GM19035 (cell line): ENCODE data around the gene PLSCR3.

Experiments
- ATAC-seq: cut with Tn5 transposase; IDR thresholded peaks from one replicate; pipeline ENCODE4 v1.9.1; 2021; ENCODE audit not compliant: unreplicated experiment

PLSCR3 gene

DNA sequence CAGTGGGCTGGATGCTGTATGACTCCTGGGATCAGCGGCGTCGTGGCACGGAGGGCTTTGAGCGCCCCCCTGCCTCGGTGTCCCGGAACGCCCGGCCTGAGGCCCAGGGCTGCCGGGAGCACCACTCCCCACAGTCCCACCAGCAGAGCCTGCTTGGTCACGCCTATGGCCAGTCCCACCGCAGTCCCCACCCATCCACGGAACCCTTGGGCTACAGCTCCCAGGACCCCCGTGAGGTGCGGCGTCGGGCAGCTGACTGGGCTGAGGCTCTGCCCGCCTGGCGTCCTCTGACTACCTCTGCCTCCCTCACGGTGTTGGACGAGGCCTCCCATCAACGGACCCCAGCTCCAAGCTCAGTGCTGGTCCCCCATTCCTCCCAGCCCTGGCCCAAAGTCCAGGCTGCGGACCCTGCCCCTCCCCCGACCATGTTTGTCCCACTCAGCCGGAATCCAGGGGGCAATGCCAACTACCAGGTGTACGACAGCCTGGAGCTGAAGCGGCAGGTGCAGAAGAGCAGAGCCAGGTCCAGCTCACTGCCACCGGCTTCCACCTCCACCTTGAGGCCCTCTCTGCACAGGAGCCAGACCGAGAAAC is 32.7 kb upstream of the PLSCR3 start:
- no peak for ATAC-seq

DNA sequence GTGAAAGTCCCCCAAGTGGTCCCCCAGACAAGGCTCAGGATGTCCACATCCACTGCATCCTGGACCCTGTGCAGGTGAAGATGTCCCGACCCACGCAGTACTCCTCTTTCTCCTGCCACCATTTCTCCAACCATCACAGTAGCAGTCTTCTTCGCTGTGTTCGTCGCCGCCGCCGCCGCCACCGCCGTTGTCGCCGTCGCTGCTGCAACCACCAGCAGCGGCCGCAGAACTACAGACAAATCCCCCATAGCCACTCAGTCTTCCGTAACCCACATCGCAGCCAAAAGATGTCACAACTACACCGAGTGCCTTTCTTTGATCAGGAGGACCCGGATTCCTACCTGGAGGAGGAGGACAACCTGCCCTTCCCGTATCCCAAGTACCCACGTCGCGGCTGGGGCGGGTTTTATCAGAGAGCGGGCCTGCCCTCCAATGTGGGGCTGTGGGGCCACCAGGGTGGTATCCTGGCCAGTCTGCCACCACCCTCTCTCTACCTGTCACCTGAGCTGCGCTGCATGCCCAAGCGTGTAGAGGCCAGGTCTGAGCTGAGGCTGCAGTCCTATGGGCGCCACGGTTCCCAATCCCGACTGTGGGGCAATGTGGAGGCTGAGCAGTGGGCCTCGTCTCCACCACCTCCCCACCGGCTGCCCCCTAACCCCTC is 32.0 kb upstream of the PLSCR3 start:
- no peak for ATAC-seq

DNA sequence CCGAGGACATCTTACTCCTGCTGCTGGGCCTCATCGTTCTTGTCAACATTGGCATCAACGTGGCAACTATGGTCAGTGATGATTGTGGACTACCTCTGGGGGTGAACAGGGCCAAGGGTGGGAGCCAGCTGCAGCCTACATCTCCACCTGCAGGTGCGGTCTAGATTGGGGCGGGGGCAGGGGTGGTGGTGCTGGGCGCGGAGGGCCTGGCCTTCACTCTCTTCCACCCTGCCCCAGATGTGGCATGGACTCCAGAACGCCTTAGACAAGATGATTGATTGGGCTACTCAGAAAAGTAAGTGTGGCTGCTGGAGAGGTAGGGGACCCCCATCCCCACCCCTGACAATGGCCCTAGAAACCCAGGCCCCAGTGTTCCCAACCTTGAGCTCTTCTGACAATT is 31.4 kb upstream of the PLSCR3 start:
- ATAC-seq, result no peak

DNA sequence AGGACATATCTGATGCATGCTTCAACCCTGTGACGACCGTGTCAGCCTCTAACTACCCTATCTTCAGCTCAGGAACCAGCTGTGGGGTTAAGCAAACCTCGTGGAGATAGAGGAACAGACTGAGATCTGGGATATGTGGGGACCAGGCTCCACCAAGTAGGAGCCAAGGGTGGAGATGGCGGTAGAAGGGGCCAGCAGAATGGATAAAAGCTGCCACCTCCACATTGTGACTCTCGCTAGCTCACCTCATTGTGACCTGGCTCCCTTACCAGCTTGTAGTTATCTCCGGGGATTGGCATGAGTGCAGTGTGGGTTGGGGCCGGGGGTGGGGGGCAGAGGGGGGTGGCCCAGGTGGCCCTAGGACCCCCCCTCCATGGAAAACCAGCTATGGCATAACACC is 31.0 kb upstream of the PLSCR3 start, which contains the start of gene SPEM2:
TSS of gene SPEM2 (plus strand) at position 301 of the 400 bp plus-strand sequence. CDS start at position 374, 73 bp downstream.
- no peak for ATAC-seq

DNA sequence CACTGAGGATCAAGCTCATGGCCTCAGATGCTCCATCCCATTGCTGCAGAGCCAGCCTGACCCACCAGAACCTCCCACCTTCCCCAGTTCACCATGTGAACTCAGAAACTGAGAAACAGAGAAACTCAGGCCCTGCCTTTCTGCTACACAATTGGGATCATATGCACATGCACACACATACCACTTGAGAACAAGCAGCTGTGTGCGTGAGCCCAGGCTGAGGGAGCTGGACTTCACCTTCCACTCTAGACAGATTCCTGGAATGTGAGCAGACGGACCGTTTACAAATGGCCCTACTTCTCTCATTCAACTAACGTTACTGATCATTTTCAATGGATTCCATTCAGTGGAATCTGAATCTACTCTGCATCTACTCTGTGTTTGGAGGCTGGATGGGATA is 29.4 kb upstream of the PLSCR3 start:
- ATAC-seq, result no peak

DNA sequence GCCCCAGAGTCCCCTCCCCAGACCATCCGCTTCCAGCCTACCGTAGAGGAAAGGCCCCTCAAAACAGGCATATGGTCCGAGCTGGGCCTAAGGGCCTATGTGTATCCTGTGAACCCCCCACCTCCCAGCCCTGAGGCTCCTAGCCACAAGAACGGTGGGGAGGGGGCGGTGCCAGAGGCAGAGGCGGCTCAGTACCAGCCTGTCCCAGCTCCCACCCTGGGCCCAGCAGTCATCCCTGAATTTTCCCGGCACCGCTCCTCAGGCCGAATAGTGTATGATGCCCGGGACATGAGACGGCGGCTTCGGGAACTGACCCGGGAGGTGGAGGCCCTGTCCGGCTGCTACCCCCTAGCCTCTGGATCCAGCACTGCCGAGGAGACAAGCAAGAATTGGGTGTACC is 26.9 kb upstream of the PLSCR3 start:
- no peak for ATAC-seq

DNA sequence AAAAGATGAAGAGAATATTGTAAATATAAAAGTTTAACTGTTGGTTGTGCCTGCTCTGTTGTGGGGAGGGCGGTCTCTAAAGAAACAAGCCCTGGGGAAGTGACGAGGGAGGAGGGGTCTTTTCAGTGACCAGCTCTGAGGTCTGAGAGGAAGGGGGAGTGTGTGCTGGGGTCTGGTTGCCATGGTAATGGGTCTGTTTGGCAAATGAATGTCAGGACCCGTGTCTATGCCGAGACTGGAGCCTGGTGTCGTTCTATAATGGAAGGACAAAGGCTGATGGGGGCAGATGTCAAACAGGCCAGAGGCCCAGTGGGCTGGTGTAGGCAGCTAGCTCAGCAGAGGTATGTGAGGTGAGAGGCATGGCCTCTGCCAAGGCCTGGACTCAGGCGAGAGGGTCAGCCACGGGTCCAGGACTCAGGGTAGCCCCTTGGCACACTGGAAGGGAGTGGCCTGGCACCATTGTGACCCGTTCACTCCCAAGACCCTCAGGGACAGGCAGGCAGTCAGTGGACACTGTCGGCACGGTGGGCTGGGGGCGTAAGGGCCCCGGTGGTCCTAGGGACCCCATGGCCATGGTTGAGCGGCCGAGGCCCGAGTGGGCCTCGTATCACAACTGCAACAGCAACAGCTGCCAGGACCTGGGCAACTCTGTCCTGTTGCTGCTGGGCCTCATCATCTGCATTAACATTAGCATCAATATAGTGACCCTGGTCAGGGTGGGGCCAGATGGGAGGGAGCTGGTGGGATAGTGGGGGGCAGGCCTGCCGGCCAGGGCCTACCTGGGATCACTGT is 25.7 kb upstream of the PLSCR3 start, which contains the start of gene SPEM1:
TSS of gene SPEM1 (plus strand) at position 506 of the 792 bp plus-strand sequence. CDS start at position 567, 61 bp downstream.
- ATAC-seq, result no peak

DNA sequence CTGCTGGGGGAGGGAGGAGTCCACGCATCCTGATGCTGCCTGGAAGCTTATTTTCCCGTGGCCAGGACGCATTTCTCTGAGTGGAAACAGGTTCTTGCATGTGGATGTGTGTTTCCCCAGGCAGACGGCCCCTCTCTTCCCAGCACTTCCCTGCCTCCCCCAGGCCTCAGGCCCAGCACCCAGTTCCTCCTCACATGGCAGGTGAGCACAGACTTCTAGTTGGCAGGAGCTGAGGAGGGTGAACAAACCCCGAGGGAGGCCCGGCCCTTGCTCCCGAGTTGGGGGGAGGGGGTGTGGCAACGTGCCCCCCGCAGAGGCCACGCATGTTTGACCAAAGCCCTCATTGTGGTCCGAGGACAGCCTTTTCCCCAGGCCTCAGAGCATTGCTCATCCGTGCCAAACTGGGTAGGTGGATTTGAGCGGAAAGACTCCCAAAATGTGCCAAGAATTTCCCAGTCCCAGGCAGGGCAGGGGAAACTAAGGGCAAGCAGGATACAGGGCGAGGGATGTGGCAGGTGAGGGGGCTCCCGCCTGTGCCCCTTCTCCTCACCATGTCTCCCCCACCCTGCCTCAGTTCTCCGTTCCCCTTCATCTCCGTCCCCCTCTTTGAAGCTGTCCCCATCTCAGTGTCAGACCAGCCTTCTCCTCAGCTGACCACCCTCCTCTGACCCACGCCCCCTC is 24.3 kb upstream of the PLSCR3 start:
- ATAC-seq, result no peak

DNA sequence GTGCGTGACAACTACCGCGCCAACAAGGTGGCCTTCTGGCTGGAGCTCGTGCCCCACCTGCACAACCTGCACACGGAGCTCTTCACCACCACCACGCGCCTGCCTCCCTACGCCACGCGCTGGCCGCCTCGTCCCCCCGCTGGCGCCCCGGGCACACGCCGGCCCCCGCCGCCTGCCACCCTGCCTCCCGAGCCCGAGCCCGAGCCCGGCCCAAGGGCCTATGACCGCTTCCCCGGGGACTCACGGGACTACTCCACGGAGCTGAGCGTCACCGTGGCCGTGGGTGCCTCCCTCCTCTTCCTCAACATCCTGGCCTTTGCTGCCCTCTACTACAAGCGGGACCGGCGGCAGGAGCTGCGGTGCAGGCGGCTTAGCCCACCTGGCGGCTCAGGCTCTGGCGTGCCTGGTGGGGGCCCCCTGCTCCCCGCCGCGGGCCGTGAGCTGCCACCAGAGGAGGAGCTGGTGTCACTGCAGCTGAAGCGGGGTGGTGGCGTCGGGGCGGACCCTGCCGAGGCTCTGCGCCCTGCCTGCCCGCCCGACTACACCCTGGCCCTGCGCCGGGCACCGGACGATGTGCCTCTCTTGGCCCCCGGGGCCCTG is 22.8 kb upstream of the PLSCR3 start:
- ATAC-seq, result no peak

DNA sequence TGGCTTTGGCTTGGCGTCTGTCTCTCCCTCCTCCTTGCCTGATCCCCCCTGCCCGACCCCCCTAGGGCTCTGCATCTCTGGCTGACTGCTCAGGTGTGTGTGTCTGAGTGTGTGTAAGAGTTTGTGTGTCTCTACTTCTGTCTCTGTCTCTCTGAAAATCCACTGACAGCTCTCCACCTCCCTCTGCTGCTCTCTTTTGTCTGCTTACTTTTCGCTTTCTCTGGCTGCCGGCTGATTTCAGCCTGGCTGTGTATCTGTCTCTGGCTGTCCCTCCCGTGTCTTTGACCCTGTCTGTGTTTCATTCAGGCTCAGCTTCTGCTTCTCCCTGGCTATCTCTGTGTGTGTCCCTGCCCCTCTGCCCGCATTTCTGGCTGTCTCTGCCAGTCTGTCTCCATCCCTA is 22.0 kb upstream of the PLSCR3 start:
- ATAC-seq, result no peak

DNA sequence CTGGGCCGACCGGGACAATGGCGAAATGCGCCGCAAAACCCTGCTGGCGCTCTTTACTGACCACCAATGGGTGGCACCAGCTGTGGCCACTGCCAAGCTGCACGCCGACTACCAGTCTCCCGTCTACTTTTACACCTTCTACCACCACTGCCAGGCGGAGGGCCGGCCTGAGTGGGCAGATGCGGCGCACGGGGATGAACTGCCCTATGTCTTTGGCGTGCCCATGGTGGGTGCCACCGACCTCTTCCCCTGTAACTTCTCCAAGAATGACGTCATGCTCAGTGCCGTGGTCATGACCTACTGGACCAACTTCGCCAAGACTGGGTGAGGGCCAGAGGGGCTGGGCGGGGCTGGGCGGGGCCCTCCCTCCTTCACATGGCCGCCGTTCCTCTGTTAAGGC is 21.5 kb upstream of the PLSCR3 start:
- no peak for ATAC-seq

DNA sequence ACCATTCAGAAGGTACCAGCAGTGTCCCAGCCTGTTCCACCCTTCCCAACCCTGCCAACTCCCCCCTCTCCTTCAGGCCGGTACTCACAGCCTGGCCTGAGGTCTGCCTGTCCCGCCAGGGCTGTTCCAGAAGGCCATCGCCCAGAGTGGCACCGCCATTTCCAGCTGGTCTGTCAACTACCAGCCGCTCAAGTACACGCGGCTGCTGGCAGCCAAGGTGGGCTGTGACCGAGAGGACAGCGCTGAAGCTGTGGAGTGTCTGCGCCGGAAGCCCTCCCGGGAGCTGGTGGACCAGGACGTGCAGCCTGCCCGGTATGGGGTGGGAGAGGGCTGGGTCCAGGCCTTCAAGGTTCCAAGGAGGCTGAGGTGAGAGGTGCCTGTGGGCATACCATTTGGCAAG is 20.5 kb upstream of the PLSCR3 start:
- ATAC-seq, result no peak

DNA sequence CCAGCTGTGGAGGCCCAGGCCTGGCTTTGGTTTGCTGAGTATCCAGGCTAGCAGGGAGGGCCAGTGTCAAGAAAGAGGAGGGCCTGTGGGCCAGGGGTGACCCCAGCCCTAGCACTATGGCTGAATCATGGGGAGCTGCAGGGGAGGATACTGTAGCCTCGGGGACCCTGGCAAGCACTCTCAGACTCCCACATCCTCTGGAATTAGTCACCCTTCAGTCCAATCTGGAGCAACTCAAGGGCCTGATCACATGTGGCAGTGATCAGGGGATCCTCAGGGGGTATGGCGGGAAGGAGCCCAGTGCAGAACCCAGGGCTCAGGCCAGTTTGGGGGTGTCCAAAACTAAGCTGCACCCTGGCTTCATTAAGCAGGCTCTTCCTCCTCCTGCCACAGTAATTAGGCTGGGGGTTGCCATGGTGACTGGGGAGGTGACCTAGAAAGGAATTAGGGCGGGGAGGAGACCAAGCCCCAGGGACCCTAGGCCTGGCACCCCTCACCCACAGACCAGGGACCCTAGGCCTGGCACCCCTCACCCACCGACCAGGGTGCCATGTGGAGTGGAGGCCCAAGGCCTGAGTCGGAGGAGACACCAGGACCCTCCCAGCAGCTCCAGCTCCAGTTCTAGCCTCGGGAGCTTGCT is 19.1 kb upstream of the PLSCR3 start:
- no peak for ATAC-seq

DNA sequence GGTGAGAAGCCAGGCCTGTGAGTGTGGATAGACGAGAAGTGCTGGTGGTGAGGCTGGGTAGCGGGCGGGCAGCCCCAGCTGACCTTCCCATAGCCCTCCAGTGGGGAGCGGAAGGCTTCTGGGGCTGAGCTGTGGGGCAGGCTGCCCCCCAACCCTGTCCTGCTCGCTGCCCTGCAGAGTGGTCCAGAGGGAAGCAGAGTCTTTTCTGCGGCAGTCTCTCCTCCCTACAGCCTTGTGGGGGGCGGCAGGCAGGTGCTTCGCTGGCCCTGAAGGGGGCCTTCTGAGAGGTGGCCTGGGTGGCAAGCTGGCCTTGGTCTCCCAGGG is 17.1 kb upstream of the PLSCR3 start:
- ATAC-seq, result no peak

DNA sequence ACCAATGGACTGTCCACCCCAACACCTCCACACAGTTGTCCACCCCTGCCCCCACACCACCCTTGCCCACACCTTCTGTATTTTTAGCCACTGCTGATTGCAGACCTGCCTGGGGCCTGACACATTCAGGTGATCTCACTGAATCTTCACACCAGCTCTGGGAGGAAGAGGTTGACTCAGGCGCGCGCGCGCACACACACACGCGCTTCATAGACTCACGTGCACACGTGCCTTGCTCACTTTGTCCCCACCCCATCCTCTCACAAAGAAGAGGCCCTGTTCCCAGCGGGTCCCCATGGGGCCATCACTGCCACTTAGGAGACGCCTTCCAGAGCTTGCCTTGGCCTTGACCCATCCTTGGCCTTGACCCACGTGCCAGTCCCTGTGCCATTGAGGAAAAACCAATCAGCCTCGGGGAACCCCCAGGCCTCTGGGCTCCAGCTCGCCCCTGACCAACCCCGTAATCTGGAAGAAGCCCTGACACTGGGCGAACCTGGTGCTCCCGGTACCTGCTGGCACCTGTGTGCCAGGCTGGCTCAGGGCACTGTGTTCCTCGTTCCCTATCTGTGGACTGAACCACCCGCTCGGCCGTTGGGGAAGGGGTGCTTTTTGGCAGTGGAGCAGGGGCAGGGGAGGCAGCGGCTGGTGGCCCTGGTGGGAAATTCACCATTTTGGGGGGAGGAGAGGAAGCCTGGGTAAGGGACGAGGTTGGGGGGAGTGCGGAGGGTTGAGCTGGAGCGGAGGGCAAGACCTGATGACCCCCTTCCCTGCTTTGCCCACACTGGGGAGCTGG is 16.5 kb upstream of the PLSCR3 start:
- no peak for ATAC-seq

DNA sequence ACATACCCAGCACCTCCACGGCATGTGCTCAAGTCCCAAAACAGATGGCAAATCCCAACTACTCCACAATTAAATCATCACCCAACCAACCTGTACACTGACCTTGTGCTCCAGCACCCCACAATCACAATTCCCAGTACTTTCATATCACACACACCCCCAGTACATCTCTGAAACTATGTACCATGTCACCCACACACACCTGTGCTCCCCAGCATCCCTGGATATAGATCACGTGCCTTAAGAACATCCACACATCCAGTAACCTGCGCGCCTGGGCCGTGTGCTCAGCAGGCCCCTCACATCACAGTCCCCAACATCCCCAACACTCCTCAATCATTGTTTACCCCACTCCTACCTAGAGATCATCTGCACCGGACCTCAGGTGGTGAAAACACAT is 15.4 kb upstream of the PLSCR3 start:
- no peak for ATAC-seq

DNA sequence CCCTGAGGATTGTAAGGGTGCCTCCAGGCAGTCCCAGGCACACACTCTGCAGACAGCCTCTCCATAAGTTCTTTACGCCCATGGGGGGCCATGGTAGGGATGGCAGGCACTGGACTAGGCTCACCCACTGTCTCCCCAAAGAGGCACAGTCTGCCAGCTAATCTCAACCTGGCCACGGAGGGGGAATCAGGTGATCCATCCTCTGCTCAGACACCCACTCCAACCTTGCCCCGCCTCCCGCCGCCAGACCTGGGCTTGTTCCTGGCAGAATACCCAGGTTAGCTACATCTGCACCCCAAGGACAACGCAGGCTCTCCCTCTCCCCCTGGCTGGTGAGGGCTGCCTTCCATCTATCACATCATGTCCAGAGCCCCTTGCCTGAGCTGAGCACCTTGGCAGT is 14.5 kb upstream of the PLSCR3 start:
- no peak for ATAC-seq

DNA sequence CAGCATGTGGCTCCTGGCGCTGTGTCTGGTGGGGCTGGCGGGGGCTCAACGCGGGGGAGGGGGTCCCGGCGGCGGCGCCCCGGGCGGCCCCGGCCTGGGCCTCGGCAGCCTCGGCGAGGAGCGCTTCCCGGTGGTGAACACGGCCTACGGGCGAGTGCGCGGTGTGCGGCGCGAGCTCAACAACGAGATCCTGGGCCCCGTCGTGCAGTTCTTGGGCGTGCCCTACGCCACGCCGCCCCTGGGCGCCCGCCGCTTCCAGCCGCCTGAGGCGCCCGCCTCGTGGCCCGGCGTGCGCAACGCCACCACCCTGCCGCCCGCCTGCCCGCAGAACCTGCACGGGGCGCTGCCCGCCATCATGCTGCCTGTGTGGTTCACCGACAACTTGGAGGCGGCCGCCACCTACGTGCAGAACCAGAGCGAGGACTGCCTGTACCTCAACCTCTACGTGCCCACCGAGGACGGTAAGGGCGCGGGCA is 14.0 kb upstream of the PLSCR3 start:
- ATAC-seq, result no peak

DNA sequence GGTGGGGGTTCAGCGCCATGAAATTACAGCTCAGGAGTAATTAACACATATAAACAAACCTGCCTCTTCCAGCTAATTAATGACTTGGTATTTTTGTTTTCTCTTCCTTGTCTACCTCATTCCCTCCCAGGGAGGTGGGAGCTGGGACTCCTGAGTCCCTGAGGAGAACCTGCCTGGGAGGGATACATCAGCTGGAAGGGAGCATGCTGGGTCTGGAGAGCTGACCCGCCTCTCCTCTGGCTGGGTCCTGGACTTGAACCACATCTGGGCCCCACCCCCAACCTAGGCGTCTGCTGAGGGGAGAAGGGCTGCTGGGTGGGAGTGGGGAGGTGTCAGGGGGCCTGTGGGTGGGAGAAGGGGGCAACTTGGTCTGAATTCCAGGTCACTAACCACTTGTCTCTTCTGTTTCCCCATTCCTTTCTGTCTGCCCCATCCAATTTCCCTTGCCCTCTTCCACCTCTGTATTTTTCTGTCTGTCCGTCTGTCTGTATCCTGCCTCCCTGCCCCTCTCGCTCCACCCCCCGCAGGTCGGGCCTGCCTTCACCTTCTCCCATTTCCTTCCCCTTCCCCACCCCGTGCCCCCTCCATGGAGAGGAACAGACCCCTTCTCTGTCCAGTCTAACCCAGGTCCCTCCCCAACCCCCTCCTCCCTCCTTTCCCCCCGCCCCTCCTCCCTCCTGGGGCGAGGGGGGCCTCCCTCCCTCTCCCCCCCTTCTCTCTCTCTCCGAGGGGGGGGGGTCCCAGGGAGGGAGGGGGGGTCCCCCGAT is 13.3 kb upstream of the PLSCR3 start, which contains the start of gene NLGN2:
TSS of gene NLGN2 (plus strand) at position 361 of the 767 bp plus-strand sequence. CDS start 411 bp downstream, outside the sequence.
- no peak for ATAC-seq
